ENCODE results near the gene FNIP2. TPM values are rescaled to one million over a fixed set of nuclear protein-coding genes. Genes with fewer than 3 reads are reported as not detected.

FNIP2 gene
- total and polyA plus RNA-seq, 9 of the 15 experiments (the other 6 are each of a cell fraction or from before 2014, with no cell fraction given), result 1.7 to 15.5 (median 8.3) TPM

- POLR2A ChIA-PET, result no interaction called here
- 0% methylated on average over 1 of the region's 1 CpG for WGBS (ENCODE audit: insufficient coverage, low coverage, missing lambda C conversion rate)
- Histone ChIP-seq H3K79me2 (ENCODE audit: control insufficient read depth, insufficient read depth, low read length) (0 out of 3 replicates have a peak, but pooled peaks cover 2% of the 10 kb centered on the region), H3K4me3 (no peak overlapping the region), H3K27me3 (ENCODE audit: control insufficient read depth in 2 of 2, insufficient read depth in 2 of 2, low read length in 2 of 2) (no peaks in the 10 kb centered on the region), H3K9me3 (replicated peaks; ENCODE audit: control insufficient read depth, insufficient read depth, low read depth, low read length) (no peaks in the 10 kb centered on the region), H3K9me1 (ENCODE audit: control insufficient read depth, insufficient read depth, low read length) (no peaks in the 10 kb centered on the region), H3K27ac (ENCODE audit: extremely low read depth, low read depth, low read length) (no peak overlapping the region), H3K4me2 (ENCODE audit: insufficient read depth, low read length) (no peak overlapping the region), H3K9ac (ENCODE audit: insufficient read depth in 1 of 2, low read depth in 2 of 2, low read length in 2 of 2) (no peak overlapping the region), H3K4me1 (replicated peaks in 1 of 2; ENCODE audit: control insufficient read depth in 2 of 2, insufficient read depth in 2 of 2, low read length in 2 of 2) (no peaks in the 10 kb centered on the region; a peak in 2 of 5 replicates), H3K36me3 (ENCODE audit: control insufficient read depth, insufficient read depth, low read length) (no peaks in the 10 kb centered on the region), H4K20me1 (replicated peaks; ENCODE audit: control insufficient read depth, insufficient read depth, low read length) (no peaks in the 10 kb centered on the region), H2AFZ (ENCODE audit: low read depth, low read length) (peak overlapping the region; percentile 16; the same call in 1 of the 2 replicates)
- TF ChIP-seq, protein P1, sequence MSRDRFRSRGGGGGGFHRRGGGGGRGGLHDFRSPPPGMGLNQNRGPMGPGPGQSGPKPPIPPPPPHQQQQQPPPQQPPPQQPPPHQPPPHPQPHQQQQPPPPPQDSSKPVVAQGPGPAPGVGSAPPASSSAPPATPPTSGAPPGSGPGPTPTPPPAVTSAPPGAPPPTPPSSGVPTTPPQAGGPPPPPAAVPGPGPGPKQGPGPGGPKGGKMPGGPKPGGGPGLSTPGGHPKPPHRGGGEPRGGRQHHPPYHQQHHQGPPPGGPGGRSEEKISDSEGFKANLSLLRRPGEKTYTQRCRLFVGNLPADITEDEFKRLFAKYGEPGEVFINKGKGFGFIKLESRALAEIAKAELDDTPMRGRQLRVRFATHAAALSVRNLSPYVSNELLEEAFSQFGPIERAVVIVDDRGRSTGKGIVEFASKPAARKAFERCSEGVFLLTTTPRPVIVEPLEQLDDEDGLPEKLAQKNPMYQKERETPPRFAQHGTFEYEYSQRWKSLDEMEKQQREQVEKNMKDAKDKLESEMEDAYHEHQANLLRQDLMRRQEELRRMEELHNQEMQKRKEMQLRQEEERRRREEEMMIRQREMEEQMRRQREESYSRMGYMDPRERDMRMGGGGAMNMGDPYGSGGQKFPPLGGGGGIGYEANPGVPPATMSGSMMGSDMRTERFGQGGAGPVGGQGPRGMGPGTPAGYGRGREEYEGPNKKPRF (IDR thresholded peaks at IDR 0.05; ENCODE audit: low read depth, low read length), result no peak
- TF ChIP-seq REST (IDR thresholded peaks at IDR 0.05; ENCODE audit: borderline replicate concordance) (0 out of 2 replicates have a peak, but pooled peaks have one; percentile 11), REST (CRISPR knock-in tag; IDR thresholded peaks at IDR 0.05; ENCODE audit: low read depth) (no peak), MAFF (IDR thresholded peaks at IDR 0.05; ENCODE audit: low read length) (no peak)
- intact Hi-C loops (cut with micrococcal nuclease), result loop anchor here (2.0 kb wide), 1 partner anchor 41 kb away; the partner anchor contains the start of gene FNIP2
- DNase-seq (ENCODE audit: extremely low read depth in 1 of 4, low spot score in 3 of 4) (no peak), FAIRE-seq (no peak), ATAC-seq (no peak)
- in situ Hi-C loops (cut with MboI), result loop anchor here (5.0 to 25.0 kb wide), 3 partner anchors 119 to 709 kb away; no protein-coding TSS in a partner anchor
- CTCF ChIA-PET (ENCODE audit: low intra/inter-chr PET ratio), result no interaction called here
- no TSS peak for BruUV-seq (replicated peaks)
Measured at GRCh38 chr4:158728236-158728635, 40.6 kb upstream of the FNIP2 start.

Data from K562 (cell line).